Sciatic nerve (tissue), 2 donors: ENCODE results near the gene METTL27. TPM values are rescaled to one million over a fixed set of nuclear protein-coding genes. Genes with fewer than 3 reads are reported as not detected.
"Not testable (repeated sequence)": the region's sequence is repeated elsewhere in the genome, so short reads cannot be mapped to it uniquely, and the experiment has no call there.

Source experiments
- ATAC-seq: fragments of 200-7000 bp; cut with Tn5 transposase; one replicate; pipeline ENCODE4 v1.9.1; 2020; ENCODE audit warnings: mild to moderate bottlenecking, moderate library complexity
- DNase-seq: peaks from one replicate; pipeline ENCODE4 v3.0.0-alpha.2; 2020; ENCODE audit warnings: low spot score
- intact Hi-C: fragments of 100-400 bp; cut with DNase I; formaldehyde crosslinking; loops from one replicate; pipeline ENCODE4 v1.14.2; 2022
- total RNA-seq: library from RNA; stranded (reverse); fragmentation: NEBNext Ultra II Directional; extraction: Animal tissue kit (Norgen Biotek cat#: 25700); gene quantifications from one replicate; pipeline ENCODE4 v1.2.1, GENCODE V29; 2021
- donor health status: DM: no; HTN: no; CAD: no.
- donor health status: DM: no; HTN: no; CAD: no.

The METTL27 gene
- total RNA-seq, 1 donor from 2014 or later, result 6.2 TPM

GRCh38 chr7:73795188-73795587 lies 47.1 kb downstream of the METTL27 start:
- intact Hi-C loops, ATAC-seq, DNase-seq: not testable (repeated sequence)

- ATAC-seq, intact Hi-C loops: not testable (repeated sequence)
- DNase-seq, result peak; percentile 7
These were observed 51.1 kb downstream of the METTL27 start for GRCh38 chr7:73791170-73791690.

GRCh38 chr7:73789051-73789450 lies 53.3 kb downstream of the METTL27 start:
- intact Hi-C loops, result no loop called here
- ATAC-seq, result no peak

GRCh38 chr7:73787786-73788048 lies 54.6 kb downstream of the METTL27 start:
- ATAC-seq, intact Hi-C loops, DNase-seq: not testable (repeated sequence)

More at GRCh38 chr7:73789051-73789450, 53.3 kb downstream of the METTL27 start:
- no peak for DNase-seq

GRCh38 chr7:73786588-73786987 lies 55.7 kb downstream of the METTL27 start:
- peak; percentile 8 for DNase-seq
- intact Hi-C loops, result no loop called here
- no peak for ATAC-seq

Other genes starting within 250 kb of the METTL27 start
- gene MLXIPL, start 218.0 kb downstream of the METTL27 start, total RNA-seq, result 23.8 TPM
- gene VPS37D, start 174.7 kb downstream of the METTL27 start, total RNA-seq, result 4.5 TPM
- 10.5 TPM for gene DNAJC30, start 159.1 kb downstream of the METTL27 start, total RNA-seq
- gene BUD23, start 158.9 kb downstream of the METTL27 start, total RNA-seq, result 47.4 TPM
- 7.5 TPM for gene STX1A, start 122.8 kb downstream of the METTL27 start, total RNA-seq
- 10.7 TPM for gene ABHD11, start 103.7 kb downstream of the METTL27 start, total RNA-seq
- not detected for gene CLDN3, start 72.2 kb downstream of the METTL27 start, total RNA-seq
- 0.85 TPM for gene CLDN4, start 11.5 kb downstream of the METTL27 start, total RNA-seq
- not detected for gene TMEM270, start 18.6 kb upstream of the METTL27 start, total RNA-seq
- gene ELN, start 185.7 kb upstream of the METTL27 start, total RNA-seq, result 62.8 TPM
- gene LIMK1, start 241.3 kb upstream of the METTL27 start, total RNA-seq, result 17.6 TPM